ENCODE results near the gene CEP164.

CEP164 gene

DNA sequence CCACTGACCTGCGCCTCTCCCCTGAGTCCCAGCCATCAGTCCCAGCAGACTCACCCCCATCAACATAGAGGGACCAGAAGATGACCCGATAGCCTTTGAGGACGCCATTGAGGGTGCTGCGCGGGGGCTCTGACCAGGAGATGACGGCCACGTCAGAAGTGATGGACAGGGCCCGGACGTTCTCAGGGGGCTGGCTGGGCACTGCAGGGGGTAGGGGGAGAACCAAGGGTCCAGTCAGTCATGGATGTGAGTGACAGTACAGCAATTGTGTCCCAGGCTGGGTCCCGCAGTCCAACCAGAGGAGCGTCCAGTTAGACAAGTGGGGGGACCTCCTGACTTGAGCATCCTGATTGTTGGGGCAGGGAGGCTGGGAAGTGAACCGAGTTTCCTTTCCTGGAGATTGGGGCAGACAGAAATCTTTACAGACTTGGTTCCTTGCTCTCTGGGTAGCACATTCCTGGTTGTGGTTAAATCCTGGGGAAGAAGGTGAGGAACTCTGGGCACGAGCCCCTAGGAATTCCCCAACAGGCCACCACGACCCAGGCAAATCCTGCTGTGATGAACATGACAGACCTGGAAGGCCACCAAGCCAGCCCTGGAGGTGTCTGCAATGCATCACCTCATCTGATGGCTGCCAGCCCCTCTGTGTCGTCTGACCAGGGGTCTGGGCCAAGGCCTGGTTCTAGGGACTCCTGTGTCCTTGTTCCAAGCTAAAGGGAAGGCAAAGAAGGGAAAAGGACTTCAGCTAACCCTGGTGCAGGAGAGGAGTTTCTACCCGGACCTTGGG is 133.9 kb downstream of the CEP164 start:
- Histone ChIP-seq H3K27me3 (ENCODE audit: insufficient read depth, low read length) (peaks cover 67% of the 10 kb centered on the region), H2AFZ (ENCODE audit: low read length, unreplicated experiment) (no peak overlapping the region), H3K36me3 (ENCODE audit: insufficient read depth, low read length) (no peaks in the 10 kb centered on the region)

DNA sequence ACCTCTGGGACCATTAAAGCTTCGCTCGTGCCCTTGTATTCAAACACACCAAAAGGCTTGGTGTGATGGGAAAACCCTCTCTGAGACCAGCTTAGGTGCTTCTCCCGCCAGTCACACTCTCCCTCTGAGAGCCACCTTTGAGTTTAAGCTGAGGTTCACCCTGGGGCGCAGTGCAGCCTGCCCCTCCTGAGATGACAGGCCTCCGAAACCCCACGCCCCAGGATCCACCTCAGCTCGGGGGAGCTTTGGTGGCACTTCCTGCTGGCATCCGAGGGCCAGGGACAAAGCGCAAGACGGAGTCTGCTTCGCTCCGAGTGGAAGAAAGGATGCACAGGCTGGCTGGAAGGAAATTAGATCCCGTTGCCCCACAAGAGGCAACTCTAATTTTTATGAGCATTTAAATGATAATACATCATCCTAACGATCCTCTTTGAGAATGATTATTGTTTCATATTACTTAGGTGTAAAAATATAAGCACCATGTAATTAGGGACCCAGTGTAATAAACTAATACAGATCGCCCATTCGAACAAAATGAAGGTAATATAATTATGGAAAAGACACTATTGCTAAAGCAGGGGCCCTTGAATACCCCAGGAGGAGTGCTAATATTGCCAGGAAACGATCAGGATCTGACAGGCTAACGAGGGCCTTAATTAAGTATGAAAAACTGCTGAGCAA is 134.7 kb downstream of the CEP164 start:
- Histone ChIP-seq H3K79me2 (ENCODE audit: control insufficient read depth, insufficient read depth, low read length, unreplicated experiment) (no peaks in the 10 kb centered on the region), H3K4me3 (ENCODE audit: low read depth, low read length) (no peak overlapping the region), H2AFZ (ENCODE audit: low read length, unreplicated experiment) (no peak overlapping the region), H3K27ac (ENCODE audit: low read depth, low read length) (no peak overlapping the region), H3K36me3 (ENCODE audit: insufficient read depth, low read length) (no peaks in the 10 kb centered on the region), H3K4me1 (ENCODE audit: control insufficient read depth, insufficient read depth, low read length, unreplicated experiment) (no peaks in the 10 kb centered on the region), H3K27me3 (ENCODE audit: insufficient read depth, low read length) (peaks cover 73% of the 10 kb centered on the region)

More for the DNA sequence above, 133.9 kb downstream of the CEP164 start:
- H3K27ac ChIP-seq (ENCODE audit: low read depth, low read length): no peak overlapping the region
- H3K4me3 ChIP-seq (ENCODE audit: low read depth, low read length): no peak overlapping the region
- H3K79me2 ChIP-seq (ENCODE audit: control insufficient read depth, insufficient read depth, low read length, unreplicated experiment): no peaks in the 10 kb centered on the region
- H3K4me1 ChIP-seq (ENCODE audit: control insufficient read depth, insufficient read depth, low read length, unreplicated experiment): no peaks in the 10 kb centered on the region

DNA sequence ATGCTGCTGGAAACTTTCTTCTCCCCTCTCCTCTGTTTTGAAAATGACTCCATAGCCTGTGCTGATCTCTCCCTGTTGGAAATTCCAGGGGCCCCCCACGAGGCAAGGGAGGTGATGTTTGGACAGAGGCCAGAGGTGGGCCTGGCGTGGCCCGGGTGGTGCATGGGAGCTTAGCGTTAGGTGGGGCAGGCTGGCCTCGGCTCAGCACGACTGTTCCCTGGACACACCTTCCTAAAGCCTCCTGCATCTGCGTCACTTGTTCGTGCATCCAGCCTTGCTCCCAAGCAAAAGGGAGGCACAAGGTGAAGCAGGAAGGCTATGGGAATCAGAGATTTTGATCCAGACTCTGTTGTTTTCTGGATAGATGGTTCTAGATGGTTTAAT is 135.2 kb downstream of the CEP164 start:
- H3K27ac ChIP-seq (ENCODE audit: low read depth, low read length): no peak overlapping the region
- H3K79me2 ChIP-seq (ENCODE audit: control insufficient read depth, insufficient read depth, low read length, unreplicated experiment): no peaks in the 10 kb centered on the region
- H3K27me3 ChIP-seq (ENCODE audit: insufficient read depth, low read length): peaks cover 78% of the 10 kb centered on the region
- H3K4me1 ChIP-seq (ENCODE audit: control insufficient read depth, insufficient read depth, low read length, unreplicated experiment): no peaks in the 10 kb centered on the region
- H2AFZ ChIP-seq (ENCODE audit: low read length, unreplicated experiment): no peak overlapping the region
- no peak overlapping the region for H3K4me3 ChIP-seq (ENCODE audit: low read depth, low read length)
- H3K36me3 ChIP-seq (ENCODE audit: insufficient read depth, low read length): no peaks in the 10 kb centered on the region

Data from ACC112 (cell line).